Neuron (in vitro differentiated cells): ENCODE data around the gene SDC3.
"Not testable (repeated sequence)": the region's sequence is repeated elsewhere in the genome, so short reads cannot be mapped to it uniquely, and the experiment has no call there.

Experiments
- H2AFZ ChIP-seq: one replicate; pipeline ENCODE4 v1.6.1; 2013; ENCODE audit warnings: low read depth, mild to moderate bottlenecking, inconsistent platforms, low read length, moderate library complexity
- H3K27me3 ChIP-seq: one replicate; pipeline ENCODE4 v1.6.1; 2013; ENCODE audit warnings: low read length; ENCODE audit not compliant: insufficient read depth
- H3K36me3 ChIP-seq: one replicate; pipeline ENCODE4 v1.6.1; 2013; ENCODE audit warnings: low read length; ENCODE audit not compliant: insufficient read depth
- H3K4me1 ChIP-seq: one replicate; pipeline ENCODE4 v1.6.1; 2013; ENCODE audit warnings: low read length; ENCODE audit not compliant: insufficient read depth
- H3K4me3 ChIP-seq: 2 replicates; pipeline ENCODE4 v1.5.1; 2013; ENCODE audit warnings: mild to moderate bottlenecking, low read length, moderate library complexity
- H3K9me3 ChIP-seq: one replicate; pipeline ENCODE4 v1.6.1; 2013; ENCODE audit warnings: low read length

SDC3 gene

GRCh38 chr1:30940541-30940940 lies 32.0 kb upstream of the SDC3 start:
- no peak overlapping the region for H3K4me3 ChIP-seq
- peaks cover 84% of the 10 kb centered on the region for H3K36me3 ChIP-seq
- no peaks in the 10 kb centered on the region for H3K27me3 ChIP-seq
- H2AFZ ChIP-seq, result no peak overlapping the region
- no peaks in the 10 kb centered on the region for H3K9me3 ChIP-seq
- H3K4me1 ChIP-seq, result peaks cover 6% of the 10 kb centered on the region

- peaks cover 80% of the 10 kb centered on the region for H3K36me3 ChIP-seq
- H3K4me3 ChIP-seq, result no peak overlapping the region
- no peaks in the 10 kb centered on the region for H3K9me3 ChIP-seq
Observed at GRCh38 chr1:30936541-30937171, 28.1 kb upstream of the SDC3 start.

GRCh38 chr1:30935758-30936157 lies 27.2 kb upstream of the SDC3 start:
- not testable (repeated sequence) for H3K4me3 ChIP-seq, H3K4me1 ChIP-seq, H3K9me3 ChIP-seq, H2AFZ ChIP-seq, H3K27me3 ChIP-seq
- H3K36me3 ChIP-seq, result peaks cover 80% of the 10 kb centered on the region

More at GRCh38 chr1:30936541-30937171, 28.1 kb upstream of the SDC3 start:
- Histone ChIP-seq H2AFZ (no peak overlapping the region), H3K27me3 (no peaks in the 10 kb centered on the region), H3K4me1 (peaks cover 6% of the 10 kb centered on the region)

GRCh38 chr1:30934613-30935012 lies 26.1 kb upstream of the SDC3 start:
- no peaks in the 10 kb centered on the region for H3K27me3 ChIP-seq
- no peak overlapping the region for H2AFZ ChIP-seq
- H3K4me3 ChIP-seq, result no peak overlapping the region
- H3K4me1 ChIP-seq, result peaks cover 6% of the 10 kb centered on the region
- peaks cover 70% of the 10 kb centered on the region for H3K36me3 ChIP-seq
- H3K9me3 ChIP-seq, result no peaks in the 10 kb centered on the region

DNA sequence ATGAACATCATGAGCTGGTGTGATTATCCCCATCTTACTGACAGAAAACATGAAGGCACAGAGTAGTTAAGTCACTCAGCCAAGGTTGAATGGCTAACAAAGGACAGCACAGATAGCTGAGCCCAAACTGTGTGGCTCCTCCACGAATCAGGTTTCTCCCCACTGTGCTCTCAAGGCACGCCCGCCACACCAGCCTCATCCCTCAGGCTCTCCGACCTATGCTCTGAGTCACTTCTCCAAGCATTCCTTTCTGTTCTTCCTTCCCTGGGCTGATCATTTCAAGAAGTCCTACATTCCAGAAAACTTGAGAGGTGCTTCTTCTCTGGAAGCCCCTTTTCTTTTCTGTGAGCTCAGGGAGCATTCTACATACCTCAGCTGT lies 25.3 kb upstream of the SDC3 start:
- H3K27me3 ChIP-seq, result no peaks in the 10 kb centered on the region
- H3K9me3 ChIP-seq, result no peaks in the 10 kb centered on the region
- H3K4me1 ChIP-seq, result peaks cover 6% of the 10 kb centered on the region
- no peak overlapping the region for H3K4me3 ChIP-seq
- H2AFZ ChIP-seq, result no peak overlapping the region
- peaks cover 63% of the 10 kb centered on the region for H3K36me3 ChIP-seq

DNA sequence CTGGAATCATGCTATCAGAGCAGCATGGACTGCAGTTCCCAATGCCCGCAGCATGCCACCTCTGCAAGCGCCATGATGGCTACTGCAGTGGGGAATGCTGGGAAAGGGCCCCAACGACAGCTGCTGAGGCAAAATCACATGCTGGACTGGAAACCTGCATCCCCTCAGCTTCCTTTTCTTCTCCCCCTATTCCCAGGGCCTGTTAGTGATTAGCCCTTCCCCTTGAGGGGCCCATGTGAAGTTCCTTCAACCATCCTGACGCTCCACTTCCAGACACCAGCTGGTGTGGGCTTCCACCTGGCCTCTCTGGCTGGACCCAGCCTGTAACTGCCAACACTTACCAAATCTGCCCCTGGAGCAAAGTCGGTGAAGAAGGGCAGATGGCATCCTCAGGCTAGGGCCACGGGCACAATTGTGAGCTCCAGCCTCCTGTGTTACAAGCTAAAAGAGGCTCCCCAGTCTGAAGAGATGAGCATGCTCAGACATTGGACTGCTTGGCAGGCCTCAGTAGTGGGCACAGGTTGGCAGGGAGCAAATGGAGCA lies 22.1 kb upstream of the SDC3 start:
- Histone ChIP-seq H3K36me3 (peaks cover 39% of the 10 kb centered on the region), H3K4me1 (no peaks in the 10 kb centered on the region), H2AFZ (no peak overlapping the region), H3K9me3 (no peaks in the 10 kb centered on the region), H3K4me3 (no peak overlapping the region), H3K27me3 (no peaks in the 10 kb centered on the region)

DNA sequence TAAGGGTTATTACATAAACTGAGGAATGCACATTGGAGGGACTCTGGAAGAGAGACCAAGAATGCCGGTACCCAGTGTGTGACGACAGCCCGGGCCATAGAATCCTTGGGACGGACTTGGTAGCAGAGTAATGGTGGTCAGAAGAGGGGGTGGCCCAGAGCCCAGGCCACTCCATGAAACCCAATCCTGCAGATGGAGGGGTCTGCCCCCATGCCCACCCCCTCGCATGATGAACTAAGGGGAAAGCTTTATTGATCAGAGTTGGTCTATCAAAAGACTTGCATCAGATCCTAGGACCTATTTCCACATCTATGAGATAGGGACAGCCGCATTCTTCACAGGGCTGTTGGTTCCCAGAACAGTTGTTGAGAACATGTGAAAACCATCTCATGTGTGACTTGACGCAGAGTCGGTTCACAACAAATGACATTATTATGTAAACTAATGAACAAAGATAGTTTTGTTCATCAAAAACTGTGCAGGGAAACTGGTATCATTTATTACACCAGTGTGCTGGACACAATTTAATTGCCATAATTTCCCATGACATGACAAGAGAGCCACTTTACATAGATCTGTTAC lies 21.5 kb upstream of the SDC3 start:
- Histone ChIP-seq H2AFZ (no peak overlapping the region), H3K27me3 (no peaks in the 10 kb centered on the region), H3K4me3 (no peak overlapping the region), H3K9me3 (no peaks in the 10 kb centered on the region), H3K36me3 (peaks cover 35% of the 10 kb centered on the region), H3K4me1 (no peaks in the 10 kb centered on the region)

DNA sequence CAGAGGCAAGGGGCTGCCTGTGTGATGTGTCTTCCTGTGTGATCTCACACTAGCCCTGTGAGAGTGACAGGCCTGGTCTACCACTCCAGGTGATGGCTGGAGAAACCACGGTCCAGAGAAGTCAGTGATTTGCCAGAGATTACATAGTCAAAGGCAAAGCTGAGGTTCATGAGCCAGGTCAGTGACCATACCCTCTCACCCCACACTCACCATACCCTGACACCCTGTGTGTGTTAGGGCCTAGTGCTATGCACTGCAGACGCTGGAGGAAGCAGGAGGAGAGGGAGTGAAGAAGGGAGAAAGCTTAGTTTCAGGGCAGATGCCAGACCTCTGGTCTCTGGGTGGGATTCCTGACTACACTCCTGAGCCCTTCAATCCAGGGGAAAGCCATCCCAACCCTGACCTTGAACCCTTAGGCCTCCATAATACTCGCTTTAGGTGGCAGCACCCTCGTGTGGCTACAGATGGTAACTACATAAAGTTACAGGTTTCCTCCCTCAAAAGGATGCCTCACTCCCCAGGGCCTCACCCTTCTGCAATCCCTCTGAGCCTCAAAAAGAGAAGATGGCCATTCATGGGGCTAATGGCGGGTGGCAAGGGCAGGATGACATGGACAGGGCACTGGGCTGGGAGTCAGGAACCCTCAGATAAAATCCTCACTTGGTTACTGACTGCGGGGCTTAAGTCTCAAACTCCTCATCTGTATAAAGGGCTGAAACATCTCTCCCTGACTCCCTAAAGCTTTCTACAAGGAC lies 20.8 kb upstream of the SDC3 start:
- no peaks in the 10 kb centered on the region for H3K9me3 ChIP-seq
- no peaks in the 10 kb centered on the region for H3K4me1 ChIP-seq
- no peak overlapping the region for H3K4me3 ChIP-seq
- H2AFZ ChIP-seq, result no peak overlapping the region
- peaks cover 28% of the 10 kb centered on the region for H3K36me3 ChIP-seq
- H3K27me3 ChIP-seq, result no peaks in the 10 kb centered on the region

- Histone ChIP-seq H3K4me3 (no peak overlapping the region), H3K27me3 (no peaks in the 10 kb centered on the region), H3K4me1 (no peaks in the 10 kb centered on the region), H3K36me3 (peaks cover 22% of the 10 kb centered on the region), H3K9me3 (no peaks in the 10 kb centered on the region), H2AFZ (no peak overlapping the region)
Observed at GRCh38 chr1:30928789-30929134, 20.2 kb upstream of the SDC3 start.

DNA sequence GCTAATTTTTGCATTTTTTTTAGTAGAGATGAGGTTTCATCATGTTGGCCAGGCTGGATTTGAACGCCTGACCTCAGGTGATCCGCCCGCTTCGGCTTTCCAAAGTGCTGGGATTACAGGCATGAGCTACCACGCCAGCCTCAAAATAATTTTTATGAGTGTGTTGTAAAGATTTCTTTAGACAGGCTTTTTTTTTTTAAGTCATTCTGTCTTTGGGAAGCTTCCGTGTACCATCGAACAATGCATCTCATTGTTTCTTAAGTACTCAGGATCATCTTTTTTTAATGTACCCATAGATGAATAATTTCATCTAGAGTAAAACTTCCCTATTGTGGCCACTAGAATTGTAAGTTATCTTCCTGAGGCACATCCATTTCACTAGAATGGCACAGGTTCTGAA lies 19.6 kb upstream of the SDC3 start:
- Histone ChIP-seq H2AFZ (no peak overlapping the region), H3K4me3 (no peak overlapping the region), H3K4me1 (no peaks in the 10 kb centered on the region)

DNA sequence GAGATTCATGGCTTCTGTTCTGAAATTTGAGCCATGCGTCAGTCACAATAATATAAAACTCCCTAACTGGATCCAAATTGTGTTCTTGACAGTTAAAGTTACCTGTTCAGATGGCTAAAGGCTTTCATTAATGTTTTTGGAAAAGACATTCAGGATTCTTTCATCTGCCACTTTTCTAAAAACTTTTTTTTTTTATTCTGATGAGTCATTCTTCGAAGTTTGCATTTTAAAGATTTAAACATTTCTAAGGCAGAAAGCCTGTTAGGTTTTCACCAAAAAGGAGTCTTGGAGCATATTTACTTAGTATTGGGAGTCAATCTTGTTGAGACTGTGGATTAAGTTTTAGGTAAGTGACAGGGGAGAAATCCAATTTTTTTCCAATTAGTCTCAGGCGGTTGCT lies 18.9 kb upstream of the SDC3 start:
- H3K4me3 ChIP-seq, result no peak overlapping the region

More for the DNA sequence above, 19.6 kb upstream of the SDC3 start:
- no peaks in the 10 kb centered on the region for H3K9me3 ChIP-seq
- H3K36me3 ChIP-seq, result peaks cover 16% of the 10 kb centered on the region
- H3K27me3 ChIP-seq, result no peaks in the 10 kb centered on the region

DNA sequence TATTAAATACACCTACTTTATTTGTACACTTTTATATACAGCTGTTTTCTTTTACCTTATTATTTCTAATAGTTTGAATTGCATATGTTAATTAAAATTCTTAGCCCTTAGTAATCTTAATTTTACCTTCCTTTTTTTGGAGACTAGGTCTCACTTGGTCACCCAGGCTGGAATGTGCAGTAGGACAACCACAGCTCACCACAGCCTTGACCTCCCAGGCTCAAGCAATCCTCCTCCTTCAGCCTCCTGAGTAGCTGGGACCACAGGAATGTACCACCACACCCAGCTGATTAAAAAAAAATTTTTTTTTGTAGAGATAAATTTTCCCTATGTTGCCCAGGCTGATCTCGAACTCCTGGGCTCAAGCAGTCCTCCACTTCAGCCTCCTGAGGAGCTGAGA lies 15.0 kb upstream of the SDC3 start:
- Histone ChIP-seq H3K4me3 (no peak overlapping the region), H3K36me3 (no peaks in the 10 kb centered on the region), H3K27me3 (no peaks in the 10 kb centered on the region), H2AFZ (no peak overlapping the region), H3K9me3 (no peaks in the 10 kb centered on the region), H3K4me1 (no peaks in the 10 kb centered on the region)

More for the DNA sequence above, 18.9 kb upstream of the SDC3 start:
- Histone ChIP-seq H2AFZ (no peak overlapping the region), H3K4me1 (no peaks in the 10 kb centered on the region), H3K9me3 (no peaks in the 10 kb centered on the region), H3K27me3 (no peaks in the 10 kb centered on the region), H3K36me3 (peaks cover 13% of the 10 kb centered on the region)

GRCh38 chr1:30920827-30921226 lies 12.3 kb upstream of the SDC3 start:
- Histone ChIP-seq H3K9me3 (no peaks in the 10 kb centered on the region), H3K4me3 (no peak overlapping the region), H2AFZ (no peak overlapping the region), H3K27me3 (no peaks in the 10 kb centered on the region), H3K4me1 (no peaks in the 10 kb centered on the region), H3K36me3 (no peaks in the 10 kb centered on the region)
